Parathyroid adenoma (tissue), 2 donors: ENCODE results near the gene NTN3.
A peak's percentile ranks its signal among the peaks of the same experiment; 100 is the strongest.

Experiments used
- H2AFZ ChIP-seq: fragments of 300-600 bp; sonication (generic); one replicate; pipeline ENCODE4 v1.7.0; 2017; ENCODE audit warnings: antibody characterized with exemption, mild to moderate bottlenecking
- H3K27ac ChIP-seq: fragments of 300-600 bp; sonication (generic); one replicate; pipeline ENCODE4 v1.7.0; 2017
- H3K27me3 ChIP-seq: fragments of 300-600 bp; sonication (generic); one replicate; pipeline ENCODE4 v1.7.0; 2017; ENCODE audit warnings: low read length; ENCODE audit not compliant: control insufficient read depth, insufficient read depth
- H3K36me3 ChIP-seq: fragments of 300-600 bp; sonication (generic); one replicate; pipeline ENCODE4 v1.7.0; 2017; ENCODE audit warnings: low read length; ENCODE audit not compliant: control insufficient read depth, insufficient read depth
- H3K4me1 ChIP-seq: fragments of 300-600 bp; sonication (generic); one replicate; pipeline ENCODE4 v1.7.0; 2017; ENCODE audit warnings: control low read depth
- H3K4me2 ChIP-seq: fragments of 300-600 bp; sonication (generic); one replicate; pipeline ENCODE4 v1.7.0; 2017; ENCODE audit warnings: low read length
- H3K4me3 ChIP-seq: fragments of 300-600 bp; sonication (generic); one replicate; pipeline ENCODE4 v1.7.0; 2017; ENCODE audit warnings: low read depth, low read length
- H3K79me2 ChIP-seq: fragments of 300-600 bp; sonication (generic); one replicate; pipeline ENCODE4 v1.7.0; 2017; ENCODE audit warnings: control low read depth
- H3K9ac ChIP-seq: fragments of 300-600 bp; sonication (generic); one replicate; pipeline ENCODE4 v1.7.0; 2017; ENCODE audit warnings: mild to moderate bottlenecking
- H3K9me3 ChIP-seq: fragments of 300-600 bp; sonication (generic); one replicate; pipeline ENCODE4 v1.7.0; 2017; ENCODE audit warnings: low read length; ENCODE audit not compliant: control insufficient read depth
- CTCF ChIP-seq: fragments of 300-600 bp; sonication (generic); IDR thresholded peaks from one replicate; pipeline ENCODE4 v1.7.0; 2017; ENCODE audit warnings: antibody characterized with exemption, mild to moderate bottlenecking
- donor health status: primary hyperparathyroidism.

The NTN3 gene

GRCh38 chr16:2425825-2426430, 45.2 kb upstream of the NTN3 start:
- no peaks in the 10 kb centered on the region for H3K79me2 ChIP-seq
- no peak overlapping the region for H3K4me3 ChIP-seq
- no peak overlapping the region for H3K9ac ChIP-seq
- H3K4me1 ChIP-seq: peaks cover 10% of the 10 kb centered on the region
- no peaks in the 10 kb centered on the region for H3K9me3 ChIP-seq
- no peaks in the 10 kb centered on the region for H3K27me3 ChIP-seq
- H2AFZ ChIP-seq: no peak overlapping the region
- H3K27ac ChIP-seq: no peak overlapping the region
- no peak for TF ChIP-seq CTCF
- H3K4me2 ChIP-seq: no peak overlapping the region
- H3K36me3 ChIP-seq: no peaks in the 10 kb centered on the region

GRCh38 chr16:2426941-2427361, 44.1 kb upstream of the NTN3 start:
- peaks cover 10% of the 10 kb centered on the region for H3K4me1 ChIP-seq

GRCh38 chr16:2427526-2427925, 43.6 kb upstream of the NTN3 start:
- Histone ChIP-seq H3K9ac (no peak overlapping the region), H3K27me3 (no peaks in the 10 kb centered on the region), H3K9me3 (no peaks in the 10 kb centered on the region), H3K4me1 (peaks cover 10% of the 10 kb centered on the region), H2AFZ (no peak overlapping the region), H3K4me2 (no peak overlapping the region), H3K4me3 (no peak overlapping the region), H3K36me3 (no peaks in the 10 kb centered on the region), H3K79me2 (no peaks in the 10 kb centered on the region), H3K27ac (no peak overlapping the region)
- no peak for TF ChIP-seq CTCF

More at GRCh38 chr16:2426941-2427361, 44.1 kb upstream of the NTN3 start:
- no peaks in the 10 kb centered on the region for H3K36me3 ChIP-seq
- H3K9ac ChIP-seq: no peak overlapping the region
- no peak for TF ChIP-seq CTCF
- H3K9me3 ChIP-seq: no peaks in the 10 kb centered on the region
- H3K27ac ChIP-seq: no peak overlapping the region
- no peak overlapping the region for H2AFZ ChIP-seq
- H3K79me2 ChIP-seq: no peaks in the 10 kb centered on the region
- H3K4me3 ChIP-seq: no peak overlapping the region
- no peak overlapping the region for H3K4me2 ChIP-seq
- no peaks in the 10 kb centered on the region for H3K27me3 ChIP-seq

GRCh38 chr16:2428051-2428783, 42.9 kb upstream of the NTN3 start:
- TF ChIP-seq CTCF: peak; percentile 15
- Histone ChIP-seq H3K9me3 (no peaks in the 10 kb centered on the region), H3K4me1 (peaks cover 10% of the 10 kb centered on the region), H2AFZ (peak overlapping the region; percentile 100), H3K4me3 (peak overlapping the region; percentile 84), H3K27ac (peak overlapping the region; percentile 62), H3K27me3 (no peaks in the 10 kb centered on the region), H3K79me2 (no peaks in the 10 kb centered on the region), H3K9ac (no peak overlapping the region), H3K4me2 (peak overlapping the region; percentile 94), H3K36me3 (no peaks in the 10 kb centered on the region)

- no peaks in the 10 kb centered on the region for H3K27me3 ChIP-seq
- peak; percentile 4 for TF ChIP-seq CTCF
These were observed 42.4 kb upstream of the NTN3 start for GRCh38 chr16:2428784-2429033.

More at GRCh38 chr16:2428784-2429033, 42.4 kb upstream of the NTN3 start:
- H3K36me3 ChIP-seq: no peaks in the 10 kb centered on the region
- H3K79me2 ChIP-seq: no peaks in the 10 kb centered on the region
- H3K4me3 ChIP-seq: peak overlapping the region; percentile 84
- peak overlapping the region; percentile 94 for H3K4me2 ChIP-seq
- no peaks in the 10 kb centered on the region for H3K9me3 ChIP-seq
- H3K9ac ChIP-seq: no peak overlapping the region
- H3K27ac ChIP-seq: peak overlapping the region; percentile 62
- peak overlapping the region; percentile 100 for H2AFZ ChIP-seq
- H3K4me1 ChIP-seq: peaks cover 10% of the 10 kb centered on the region
